ENCODE measurements around the gene MRPL55. TPM values are rescaled to one million over a fixed set of nuclear protein-coding genes. Genes with fewer than 3 reads are reported as not detected.

MRPL55 gene
- total and polyA plus RNA-seq, 2 of the 13 experiments (the other 11 are each of a cell fraction or from before 2014, with no cell fraction given), result 58.6 to 92.9 TPM

DNA sequence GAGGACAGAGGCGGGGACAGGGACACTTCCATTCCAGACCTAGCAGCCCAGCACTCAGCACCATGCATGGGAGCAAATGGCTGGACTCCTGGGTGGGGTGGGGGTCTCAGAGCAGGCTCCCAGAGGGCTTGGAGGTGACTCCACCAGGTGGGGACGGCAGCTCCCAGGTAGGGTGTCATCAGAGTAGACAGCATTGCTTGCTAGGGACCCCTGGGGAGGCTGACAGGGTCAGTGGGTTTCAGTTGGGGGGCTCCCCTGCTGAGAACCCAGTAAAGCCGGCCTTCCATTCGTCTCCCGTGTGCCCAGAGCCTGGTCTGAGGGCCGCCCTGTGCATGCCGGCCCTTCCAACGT lies 35.9 kb upstream of the MRPL55 start:
- peaks cover 59% of the 10 kb centered on the region for H3K79me2 ChIP-seq (ENCODE audit: insufficient read depth, low read length)
- H3K4me3 ChIP-seq (replicated peaks in 1 of 3; ENCODE audit: insufficient read depth in 1 of 3, low read depth in 2 of 3, low read length in 3 of 3), result no peak overlapping the region
- no peaks in the 10 kb centered on the region for H3K9me3 ChIP-seq (ENCODE audit: low read length)
- DNase-seq (ENCODE audit: low spot score) (no peak), ATAC-seq (no peak), FAIRE-seq (no peak)
- ChIA-PET CTCF (ENCODE audit: low intra/inter-chr PET ratio, low total read pairs) (no interaction called here), POLR2A (interaction anchor here (1.2 kb wide), 1 partner anchor 20 kb away, joined by 6 read pairs; the partner anchor contains the start of gene IBA57)
- WGBS (ENCODE audit: low lambda C conversion rate), result 100% methylated on average over 1 of the region's 8 CpGs
- peaks cover 48% of the 10 kb centered on the region for H3K4me1 ChIP-seq (ENCODE audit: insufficient read depth, low read length)
- no peak overlapping the region for H3K4me2 ChIP-seq (ENCODE audit: low read depth, low read length)
- peaks cover 4 to 17% of the 10 kb centered on the region in 2 experiments; a peak in 4 of 5 replicates for H3K36me3 ChIP-seq (replicated peaks in 1 of 2; ENCODE audit: control insufficient read depth in 1 of 2, insufficient read depth in 2 of 2, low read length in 2 of 2)
- no TSS peak for BruUV-seq (replicated peaks)
- H3K27ac ChIP-seq (ENCODE audit: extremely low read length, insufficient read depth, low read length), result no peak overlapping the region
- intact Hi-C loops (cut with micrococcal nuclease; ENCODE audit: unreplicated experiment), result no loop called here
- no peaks in the 10 kb centered on the region; a peak in 1 of 5 replicates for H3K27me3 ChIP-seq (ENCODE audit: control insufficient read depth in 1 of 2, insufficient read depth in 2 of 2, low read length in 2 of 2)
- no peak overlapping the region for H3K9ac ChIP-seq (ENCODE audit: insufficient read depth, low read depth, low read length)
- in situ Hi-C loops (cut with HindIII; ENCODE audit: extremely low pct_ligation_motif_present, low pct_unique_long_range_greater_than_20kb), result no loop called here
- no peak overlapping the region for H2AFZ ChIP-seq (ENCODE audit: low read length)
- H4K20me1 ChIP-seq (ENCODE audit: insufficient read depth, low read length), result peaks cover 23% of the 10 kb centered on the region; the same call in 1 of the 2 replicates
- TF ChIP-seq ZNF205 (CRISPR knock-in tag; IDR thresholded peaks at IDR 0.05) (no peak), NCOA2 (CRISPR knock-in tag; IDR thresholded peaks at IDR 0.05) (no peak), ZNF282 (IDR thresholded peaks at IDR 0.05; ENCODE audit: partially characterized antibody) (no peak), ZNF777 (CRISPR knock-in tag; IDR thresholded peaks at IDR 0.05) (no peak), ZNF629 (CRISPR knock-in tag; conservative IDR thresholded peaks at IDR 0.05) (no peak), ZBTB8A (CRISPR knock-in tag; IDR thresholded peaks at IDR 0.05; ENCODE audit: borderline replicate concordance, low read depth) (no peak), ZNF572 (CRISPR knock-in tag; IDR thresholded peaks at IDR 0.05) (no peak)
- TF ChIP-seq, protein P1, sequence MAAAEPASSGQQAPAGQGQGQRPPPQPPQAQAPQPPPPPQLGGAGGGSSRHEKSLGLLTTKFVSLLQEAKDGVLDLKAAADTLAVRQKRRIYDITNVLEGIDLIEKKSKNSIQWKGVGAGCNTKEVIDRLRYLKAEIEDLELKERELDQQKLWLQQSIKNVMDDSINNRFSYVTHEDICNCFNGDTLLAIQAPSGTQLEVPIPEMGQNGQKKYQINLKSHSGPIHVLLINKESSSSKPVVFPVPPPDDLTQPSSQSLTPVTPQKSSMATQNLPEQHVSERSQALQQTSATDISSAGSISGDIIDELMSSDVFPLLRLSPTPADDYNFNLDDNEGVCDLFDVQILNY (CRISPR knock-in tag; conservative IDR thresholded peaks at IDR 0.05), result no peak
- TF ChIP-seq, protein P2, sequence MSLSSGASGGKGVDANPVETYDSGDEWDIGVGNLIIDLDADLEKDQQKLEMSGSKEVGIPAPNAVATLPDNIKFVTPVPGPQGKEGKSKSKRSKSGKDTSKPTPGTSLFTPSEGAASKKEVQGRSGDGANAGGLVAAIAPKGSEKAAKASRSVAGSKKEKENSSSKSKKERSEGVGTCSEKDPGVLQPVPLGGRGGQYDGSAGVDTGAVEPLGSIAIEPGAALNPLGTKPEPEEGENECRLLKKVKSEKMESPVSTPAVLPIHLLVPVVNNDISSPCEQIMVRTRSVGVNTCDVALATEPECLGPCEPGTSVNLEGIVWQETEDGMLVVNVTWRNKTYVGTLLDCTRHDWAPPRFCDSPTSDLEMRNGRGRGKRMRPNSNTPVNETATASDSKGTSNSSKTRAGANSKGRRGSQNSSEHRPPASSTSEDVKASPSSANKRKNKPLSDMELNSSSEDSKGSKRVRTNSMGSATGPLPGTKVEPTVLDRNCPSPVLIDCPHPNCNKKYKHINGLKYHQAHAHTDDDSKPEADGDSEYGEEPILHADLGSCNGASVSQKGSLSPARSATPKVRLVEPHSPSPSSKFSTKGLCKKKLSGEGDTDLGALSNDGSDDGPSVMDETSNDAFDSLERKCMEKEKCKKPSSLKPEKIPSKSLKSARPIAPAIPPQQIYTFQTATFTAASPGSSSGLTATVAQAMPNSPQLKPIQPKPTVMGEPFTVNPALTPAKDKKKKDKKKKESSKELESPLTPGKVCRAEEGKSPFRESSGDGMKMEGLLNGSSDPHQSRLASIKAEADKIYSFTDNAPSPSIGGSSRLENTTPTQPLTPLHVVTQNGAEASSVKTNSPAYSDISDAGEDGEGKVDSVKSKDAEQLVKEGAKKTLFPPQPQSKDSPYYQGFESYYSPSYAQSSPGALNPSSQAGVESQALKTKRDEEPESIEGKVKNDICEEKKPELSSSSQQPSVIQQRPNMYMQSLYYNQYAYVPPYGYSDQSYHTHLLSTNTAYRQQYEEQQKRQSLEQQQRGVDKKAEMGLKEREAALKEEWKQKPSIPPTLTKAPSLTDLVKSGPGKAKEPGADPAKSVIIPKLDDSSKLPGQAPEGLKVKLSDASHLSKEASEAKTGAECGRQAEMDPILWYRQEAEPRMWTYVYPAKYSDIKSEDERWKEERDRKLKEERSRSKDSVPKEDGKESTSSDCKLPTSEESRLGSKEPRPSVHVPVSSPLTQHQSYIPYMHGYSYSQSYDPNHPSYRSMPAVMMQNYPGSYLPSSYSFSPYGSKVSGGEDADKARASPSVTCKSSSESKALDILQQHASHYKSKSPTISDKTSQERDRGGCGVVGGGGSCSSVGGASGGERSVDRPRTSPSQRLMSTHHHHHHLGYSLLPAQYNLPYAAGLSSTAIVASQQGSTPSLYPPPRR (CRISPR knock-in tag; IDR thresholded peaks at IDR 0.05; ENCODE audit: borderline replicate concordance), result no peak
- TF ChIP-seq, protein P3, sequence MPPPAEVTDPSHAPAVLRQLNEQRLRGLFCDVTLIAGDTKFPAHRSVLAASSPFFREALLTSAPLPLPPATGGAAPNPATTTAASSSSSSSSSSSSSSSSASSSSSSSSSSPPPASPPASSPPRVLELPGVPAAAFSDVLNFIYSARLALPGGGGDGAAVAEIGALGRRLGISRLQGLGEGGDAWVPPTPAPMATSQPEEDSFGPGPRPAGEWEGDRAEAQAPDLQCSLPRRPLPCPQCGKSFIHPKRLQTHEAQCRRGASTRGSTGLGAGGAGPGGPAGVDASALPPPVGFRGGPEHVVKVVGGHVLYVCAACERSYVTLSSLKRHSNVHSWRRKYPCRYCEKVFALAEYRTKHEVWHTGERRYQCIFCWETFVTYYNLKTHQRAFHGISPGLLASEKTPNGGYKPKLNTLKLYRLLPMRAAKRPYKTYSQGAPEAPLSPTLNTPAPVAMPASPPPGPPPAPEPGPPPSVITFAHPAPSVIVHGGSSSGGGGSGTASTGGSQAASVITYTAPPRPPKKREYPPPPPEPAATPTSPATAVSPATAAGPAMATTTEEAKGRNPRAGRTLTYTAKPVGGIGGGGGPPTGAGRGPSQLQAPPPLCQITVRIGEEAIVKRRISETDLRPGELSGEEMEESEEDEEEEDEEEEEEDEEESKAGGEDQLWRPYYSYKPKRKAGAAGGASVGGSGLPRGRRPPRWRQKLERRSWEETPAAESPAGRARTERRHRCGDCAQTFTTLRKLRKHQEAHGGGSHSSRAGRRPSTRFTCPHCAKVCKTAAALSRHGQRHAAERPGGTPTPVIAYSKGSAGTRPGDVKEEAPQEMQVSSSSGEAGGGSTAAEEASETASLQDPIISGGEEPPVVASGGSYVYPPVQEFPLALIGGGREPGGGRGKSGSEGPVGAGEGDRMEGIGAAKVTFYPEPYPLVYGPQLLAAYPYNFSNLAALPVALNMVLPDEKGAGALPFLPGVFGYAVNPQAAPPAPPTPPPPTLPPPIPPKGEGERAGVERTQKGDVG (CRISPR knock-in tag; IDR thresholded peaks at IDR 0.05; ENCODE audit: borderline replicate concordance), result no peak
- TF ChIP-seq, protein P4, sequence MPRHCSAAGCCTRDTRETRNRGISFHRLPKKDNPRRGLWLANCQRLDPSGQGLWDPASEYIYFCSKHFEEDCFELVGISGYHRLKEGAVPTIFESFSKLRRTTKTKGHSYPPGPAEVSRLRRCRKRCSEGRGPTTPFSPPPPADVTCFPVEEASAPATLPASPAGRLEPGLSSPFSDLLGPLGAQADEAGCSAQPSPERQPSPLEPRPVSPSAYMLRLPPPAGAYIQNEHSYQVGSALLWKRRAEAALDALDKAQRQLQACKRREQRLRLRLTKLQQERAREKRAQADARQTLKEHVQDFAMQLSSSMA (CRISPR knock-in tag; IDR thresholded peaks at IDR 0.05), result no peak
- TF ChIP-seq, protein P5, sequence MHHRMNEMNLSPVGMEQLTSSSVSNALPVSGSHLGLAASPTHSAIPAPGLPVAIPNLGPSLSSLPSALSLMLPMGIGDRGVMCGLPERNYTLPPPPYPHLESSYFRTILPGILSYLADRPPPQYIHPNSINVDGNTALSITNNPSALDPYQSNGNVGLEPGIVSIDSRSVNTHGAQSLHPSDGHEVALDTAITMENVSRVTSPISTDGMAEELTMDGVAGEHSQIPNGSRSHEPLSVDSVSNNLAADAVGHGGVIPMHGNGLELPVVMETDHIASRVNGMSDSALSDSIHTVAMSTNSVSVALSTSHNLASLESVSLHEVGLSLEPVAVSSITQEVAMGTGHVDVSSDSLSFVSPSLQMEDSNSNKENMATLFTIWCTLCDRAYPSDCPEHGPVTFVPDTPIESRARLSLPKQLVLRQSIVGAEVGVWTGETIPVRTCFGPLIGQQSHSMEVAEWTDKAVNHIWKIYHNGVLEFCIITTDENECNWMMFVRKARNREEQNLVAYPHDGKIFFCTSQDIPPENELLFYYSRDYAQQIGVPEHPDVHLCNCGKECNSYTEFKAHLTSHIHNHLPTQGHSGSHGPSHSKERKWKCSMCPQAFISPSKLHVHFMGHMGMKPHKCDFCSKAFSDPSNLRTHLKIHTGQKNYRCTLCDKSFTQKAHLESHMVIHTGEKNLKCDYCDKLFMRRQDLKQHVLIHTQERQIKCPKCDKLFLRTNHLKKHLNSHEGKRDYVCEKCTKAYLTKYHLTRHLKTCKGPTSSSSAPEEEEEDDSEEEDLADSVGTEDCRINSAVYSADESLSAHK (CRISPR knock-in tag; IDR thresholded peaks at IDR 0.05; ENCODE audit: borderline replicate concordance), result no peak

Data from HepG2 (cell line).